ENCODE measurements around the gene RPS21.

RPS21 gene

GRCh38 chr20:62339647-62340062, 47.2 kb upstream of the RPS21 start:
- H3K9me2 ChIP-seq (replicated peaks; ENCODE audit: insufficient read depth, low read length): no peaks in the 10 kb centered on the region
- peak overlapping the region; percentile 23 for H3K4me3 ChIP-seq (ENCODE audit: insufficient read depth, low read length, poor library complexity, severe bottlenecking)
- peak overlapping the region; percentile 46 for H3K4me2 ChIP-seq (ENCODE audit: low read depth, low read length, poor library complexity, severe bottlenecking)
- H3K79me2 ChIP-seq (ENCODE audit: insufficient read depth, low read length): no peaks in the 10 kb centered on the region
- H3K27ac ChIP-seq (ENCODE audit: low read depth, low read length): peak overlapping the region; percentile 77
- peak overlapping the region; percentile 32; the same call in 1 of the 2 replicates for H3K9ac ChIP-seq (ENCODE audit: low read length)
- peak overlapping the region; percentile 17 for H2AFZ ChIP-seq (ENCODE audit: low read depth, low read length, severe bottlenecking)
- TF ChIP-seq EZH2phosphoT487 (conservative IDR thresholded peaks at IDR 0.05; ENCODE audit: low read length): no peak
- no peak for TF ChIP-seq CTCF (IDR thresholded peaks at IDR 0.05; ENCODE audit: insufficient read depth, low read length, poor library complexity, severe bottlenecking)
- no peaks in the 10 kb centered on the region for H3K36me3 ChIP-seq (ENCODE audit: low read length)
- H3F3A ChIP-seq (ENCODE audit: insufficient read depth): peaks cover 18% of the 10 kb centered on the region
- no peaks in the 10 kb centered on the region for H3K27me3 ChIP-seq (ENCODE audit: low read length)
- H3K9me3 ChIP-seq (ENCODE audit: insufficient read depth, low read length): peaks cover 6% of the 10 kb centered on the region; the same call in 1 of the 2 replicates
- no peaks in the 10 kb centered on the region for H4K20me1 ChIP-seq (ENCODE audit: low read depth, low read length)

- H3K9ac ChIP-seq (ENCODE audit: low read length): no peak overlapping the region
- H3K36me3 ChIP-seq (ENCODE audit: low read length): no peaks in the 10 kb centered on the region
Measured at GRCh38 chr20:62342910-62343309, 44.0 kb upstream of the RPS21 start.

GRCh38 chr20:62344092-62344491, 42.8 kb upstream of the RPS21 start:
- H3K27me3 ChIP-seq (ENCODE audit: low read length): no peaks in the 10 kb centered on the region
- no peaks in the 10 kb centered on the region for H3K36me3 ChIP-seq (ENCODE audit: low read length)
- no peak overlapping the region for H3K27ac ChIP-seq (ENCODE audit: low read depth, low read length)
- no peaks in the 10 kb centered on the region for H4K20me1 ChIP-seq (ENCODE audit: low read depth, low read length)
- H3K9me2 ChIP-seq (replicated peaks; ENCODE audit: insufficient read depth, low read length): no peaks in the 10 kb centered on the region
- TF ChIP-seq CTCF (IDR thresholded peaks at IDR 0.05; ENCODE audit: insufficient read depth, low read length, poor library complexity, severe bottlenecking) (no peak), EZH2phosphoT487 (conservative IDR thresholded peaks at IDR 0.05; ENCODE audit: low read length) (no peak)
- H3F3A ChIP-seq (ENCODE audit: insufficient read depth): peaks cover 8% of the 10 kb centered on the region; the same call in 1 of the 2 replicates
- H3K4me3 ChIP-seq (ENCODE audit: insufficient read depth, low read length, poor library complexity, severe bottlenecking): no peak overlapping the region
- no peak overlapping the region for H2AFZ ChIP-seq (ENCODE audit: low read depth, low read length, severe bottlenecking)
- no peaks in the 10 kb centered on the region for H3K79me2 ChIP-seq (ENCODE audit: insufficient read depth, low read length)
- H3K9me3 ChIP-seq (ENCODE audit: insufficient read depth, low read length): no peaks in the 10 kb centered on the region
- no peak overlapping the region for H3K9ac ChIP-seq (ENCODE audit: low read length)
- H3K4me2 ChIP-seq (ENCODE audit: low read depth, low read length, poor library complexity, severe bottlenecking): no peak overlapping the region

More at GRCh38 chr20:62342910-62343309, 44.0 kb upstream of the RPS21 start:
- Histone ChIP-seq H3F3A (ENCODE audit: insufficient read depth) (peaks cover 8% of the 10 kb centered on the region; the same call in 1 of the 2 replicates), H3K4me3 (ENCODE audit: insufficient read depth, low read length, poor library complexity, severe bottlenecking) (no peak overlapping the region), H2AFZ (ENCODE audit: low read depth, low read length, severe bottlenecking) (no peak overlapping the region), H3K9me3 (ENCODE audit: insufficient read depth, low read length) (no peaks in the 10 kb centered on the region), H3K4me2 (ENCODE audit: low read depth, low read length, poor library complexity, severe bottlenecking) (no peak overlapping the region), H3K9me2 (replicated peaks; ENCODE audit: insufficient read depth, low read length) (no peaks in the 10 kb centered on the region), H3K79me2 (ENCODE audit: insufficient read depth, low read length) (no peaks in the 10 kb centered on the region), H3K27me3 (ENCODE audit: low read length) (no peaks in the 10 kb centered on the region), H3K27ac (ENCODE audit: low read depth, low read length) (no peak overlapping the region), H4K20me1 (ENCODE audit: low read depth, low read length) (no peaks in the 10 kb centered on the region)
- no peak for TF ChIP-seq CTCF (IDR thresholded peaks at IDR 0.05; ENCODE audit: insufficient read depth, low read length, poor library complexity, severe bottlenecking)
- TF ChIP-seq EZH2phosphoT487 (conservative IDR thresholded peaks at IDR 0.05; ENCODE audit: low read length): no peak
